CD14-positive monocyte (primary cell): ENCODE results near the gene CITED1. TPM values are rescaled to one million over a fixed set of nuclear protein-coding genes. Genes with fewer than 3 reads are reported as not detected.

Source experiments
- DNase-seq, 3 donors: peaks; one replicate each; pipeline ENCODE4 v3.0.0-alpha.2; 2011 to 2022
- H2AFZ ChIP-seq: 2 replicates; pipeline ENCODE4 v1.6.0; 2012; ENCODE audit warnings: mild to moderate bottlenecking, low read depth, low read length, inconsistent platforms; ENCODE audit not compliant: insufficient read depth, poor library complexity, severe bottlenecking
- H3K27ac ChIP-seq, 2 donors: 1 replicate in 1 of 2; 2 replicates in 1 of 2; pipeline ENCODE4 v1.5.1; 2012 to 2013; ENCODE audit warnings: low read length in 2 of 2, control low read depth in 1 of 2, inconsistent platforms in 1 of 2, low read depth in 1 of 2, mild to moderate bottlenecking in 1 of 2
- H3K27me3 ChIP-seq, 2 donors: one replicate each; pipeline versions ENCODE4 v1.6.0 to v1.6.1; 2011 to 2013; ENCODE audit warnings: low read length in 2 of 2; ENCODE audit not compliant: control insufficient read depth in 2 of 2, insufficient read depth in 2 of 2
- H3K36me3 ChIP-seq, 2 donors: replicated peaks in 1 of 2; 1 replicate in 1 of 2; 2 replicates in 1 of 2; pipeline versions ENCODE4 v1.5.1 to v1.6.1; 2012 to 2013; ENCODE audit warnings: low read length in 2 of 2, control low read depth in 1 of 2, inconsistent platforms in 1 of 2, mild to moderate bottlenecking in 1 of 2; ENCODE audit not compliant: insufficient read depth in 2 of 2, control insufficient read depth in 1 of 2
- H3K4me1 ChIP-seq, 2 donors: 1 replicate in 1 of 2; 2 replicates in 1 of 2; pipeline versions ENCODE4 v1.5.1 to v1.6.1; 2012 to 2013; ENCODE audit warnings: low read length in 2 of 2, control low read depth in 1 of 2, inconsistent platforms in 1 of 2, mild to moderate bottlenecking in 1 of 2, moderate library complexity in 1 of 2; ENCODE audit not compliant: insufficient read depth in 2 of 2, control insufficient read depth in 1 of 2
- H3K4me2 ChIP-seq: replicated peaks from 2 replicates; pipeline ENCODE3; 2012; ENCODE audit warnings: low read length, moderate library complexity, mild to moderate bottlenecking; ENCODE audit not compliant: poor library complexity, severe bottlenecking; ENCODE audit errors: extremely low read depth
- H3K4me3 ChIP-seq, 3 experiments: fragments of 200-600 bp in 1 of 3; sonication (generic) in 1 of 3; replicated peaks in 1 of 3; 1 replicate in 2 of 3; 2 replicates in 1 of 3; pipeline ENCODE4 v1.5.1; 2011 to 2013; ENCODE audit warnings: low read length in 3 of 3, mild to moderate bottlenecking in 3 of 3, control low read depth in 2 of 3, low read depth in 2 of 3, inconsistent platforms in 1 of 3, moderate library complexity in 1 of 3
- H3K79me2 ChIP-seq: 2 replicates; pipeline ENCODE4 v1.6.0; 2012; ENCODE audit warnings: mild to moderate bottlenecking, control low read depth, inconsistent platforms, low read length, moderate library complexity; ENCODE audit not compliant: insufficient read depth
- H3K9ac ChIP-seq: 2 replicates; pipeline ENCODE4 v1.6.0; 2017; ENCODE audit warnings: low read length, mild to moderate bottlenecking; ENCODE audit not compliant: insufficient read depth, poor library complexity, severe bottlenecking
- H3K9me3 ChIP-seq, 2 donors: replicated peaks in 1 of 2; 1 replicate in 1 of 2; 2 replicates in 1 of 2; pipeline versions ENCODE4 v1.5.1 to v1.6.1; 2012 to 2013; ENCODE audit warnings: low read length in 2 of 2, control low read depth in 1 of 2; ENCODE audit not compliant: control insufficient read depth in 1 of 2, insufficient read depth in 1 of 2
- H4K20me1 ChIP-seq: 2 replicates; pipeline ENCODE4 v1.6.0; 2012; ENCODE audit warnings: mild to moderate bottlenecking, low read length, control low read depth, moderate library complexity; ENCODE audit not compliant: insufficient read depth
- H3K27ac Mint-ChIP-seq, 7 donors: one replicate each; pipeline ENCODE4 v1.8.0; 2020; ENCODE audit warnings: mild to moderate bottlenecking in 7 of 7, mixed read lengths in 7 of 7, moderate library complexity in 6 of 7, inconsistent platforms in 2 of 7
- H3K27me3 Mint-ChIP-seq, 3 donors: one replicate each; pipeline ENCODE4 v1.8.0; 2021 to 2022; ENCODE audit warnings: low read depth in 3 of 3, mild to moderate bottlenecking in 3 of 3, mixed read lengths in 3 of 3, moderate library complexity in 3 of 3, inconsistent platforms in 1 of 3
- H3K36me3 Mint-ChIP-seq, 2 donors: one replicate each; pipeline ENCODE4 v1.8.0; 2020; ENCODE audit warnings: mixed read lengths in 2 of 2, inconsistent platforms in 1 of 2, mild to moderate bottlenecking in 1 of 2
- H3K4me1 Mint-ChIP-seq: one replicate; pipeline ENCODE4 v1.8.0; 2020; ENCODE audit warnings: mild to moderate bottlenecking, mixed read lengths
- H3K4me3 Mint-ChIP-seq, 2 donors: one replicate each; pipeline ENCODE4 v1.8.0; 2020; ENCODE audit warnings: mild to moderate bottlenecking in 2 of 2, mixed read lengths in 2 of 2, moderate library complexity in 1 of 2
- H3K9me3 Mint-ChIP-seq, 7 donors: one replicate each; pipeline ENCODE4 v1.8.0; 2020 to 2022; ENCODE audit warnings: mixed read lengths in 7 of 7, mild to moderate bottlenecking in 6 of 7, moderate library complexity in 6 of 7, inconsistent platforms in 2 of 7
- WGBS: methylation state at CpG from one replicate; pipeline ENCODE4 v1.1.5; 2013; ENCODE audit warnings: missing lambda C conversion rate; ENCODE audit not compliant: insufficient coverage; 5-methylcytosine and 5-hydroxymethylcytosine counted together
- intact Hi-C, 2 donors: fragments of 100-400 bp; cut with micrococcal nuclease; formaldehyde crosslinking; loops; one replicate each; pipeline versions ENCODE4 v1.15.0 to v1.15.1; 2023
- polyA plus RNA-seq, 3 donors: library from polyadenylated mRNA; depleted of rRNA in 1 of 3; unstranded in 2 of 3; stranded (reverse) in 1 of 3; fragments of 300-500 nt in 2 of 3; fragments of >200 nt in 1 of 3; fragmentation: Illumina TruSeq in 2 of 3; gene quantifications; 1 replicate in 2 of 3; 2 replicates in 1 of 3; pipeline ENCODE4 v1.2.3, GENCODE V29; 2012 to 2021
- TF ChIP-seq, protein P1 (sequence below): fragments of 200-600 bp; IDR thresholded peaks from one replicate; pipeline ENCODE4 v1.8.0; 2022; ENCODE audit warnings: antibody characterized with exemption, mild to moderate bottlenecking

CITED1 gene
- polyA plus RNA-seq, 3 donors: 0.36 TPM; not detected in 2

DNA sequence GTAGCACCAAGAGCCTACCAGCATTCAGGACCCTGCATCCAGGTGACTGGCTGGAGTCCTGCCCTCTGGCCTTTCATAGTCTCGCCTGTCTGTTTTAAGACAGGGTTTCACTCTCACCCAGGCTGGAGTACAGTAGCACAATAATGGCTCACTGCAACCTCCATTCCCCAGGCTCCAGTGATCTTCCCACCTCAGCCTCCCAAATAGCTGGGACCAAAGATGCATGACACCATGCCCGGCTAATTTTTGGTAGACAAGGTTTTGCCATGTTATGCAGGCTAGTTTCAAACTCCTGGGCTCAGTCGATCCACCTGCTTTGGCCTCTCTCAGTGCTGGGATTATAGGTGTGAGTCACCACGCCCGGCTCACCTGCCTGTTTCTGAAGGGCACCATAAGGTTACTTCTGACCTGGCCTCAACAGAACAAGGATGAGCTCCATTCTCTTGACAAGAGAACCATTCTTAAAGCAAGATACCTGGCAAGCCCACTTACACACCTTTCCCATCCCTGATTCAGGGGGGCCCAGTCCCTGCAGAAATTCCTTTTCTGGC is 35.3 kb downstream of the CITED1 start:
- Mint-ChIP-seq H3K36me3 (peaks cover 57 to 89% of the 10 kb centered on the region in 2 donors), H3K4me3 (no peak overlapping the region), H3K27me3 (no peaks in the 10 kb centered on the region), H3K27ac (peak overlapping the region in 3 of 7 donors; percentile 36 to 50 (median 50)), H3K9me3 (no peaks in the 10 kb centered on the region), H3K4me1 (peaks cover 9% of the 10 kb centered on the region)
- Histone ChIP-seq H3K36me3 (peaks cover 58 to 85% of the 10 kb centered on the region in 2 donors), H3K4me3 (no peak overlapping the region), H4K20me1 (peaks cover 36% of the 10 kb centered on the region), H3K9ac (no peak overlapping the region), H3K27ac (no peak overlapping the region), H3K79me2 (peaks cover 14% of the 10 kb centered on the region), H3K4me2 (no peak overlapping the region), H2AFZ (no peak overlapping the region), H3K9me3 (no peaks in the 10 kb centered on the region), H3K27me3 (no peaks in the 10 kb centered on the region), H3K4me1 (peaks cover 0 to 2% of the 10 kb centered on the region in 2 donors)
- WGBS: no CpG with 5 or more reads among the region's 5 CpGs
- TF ChIP-seq, protein P1, sequence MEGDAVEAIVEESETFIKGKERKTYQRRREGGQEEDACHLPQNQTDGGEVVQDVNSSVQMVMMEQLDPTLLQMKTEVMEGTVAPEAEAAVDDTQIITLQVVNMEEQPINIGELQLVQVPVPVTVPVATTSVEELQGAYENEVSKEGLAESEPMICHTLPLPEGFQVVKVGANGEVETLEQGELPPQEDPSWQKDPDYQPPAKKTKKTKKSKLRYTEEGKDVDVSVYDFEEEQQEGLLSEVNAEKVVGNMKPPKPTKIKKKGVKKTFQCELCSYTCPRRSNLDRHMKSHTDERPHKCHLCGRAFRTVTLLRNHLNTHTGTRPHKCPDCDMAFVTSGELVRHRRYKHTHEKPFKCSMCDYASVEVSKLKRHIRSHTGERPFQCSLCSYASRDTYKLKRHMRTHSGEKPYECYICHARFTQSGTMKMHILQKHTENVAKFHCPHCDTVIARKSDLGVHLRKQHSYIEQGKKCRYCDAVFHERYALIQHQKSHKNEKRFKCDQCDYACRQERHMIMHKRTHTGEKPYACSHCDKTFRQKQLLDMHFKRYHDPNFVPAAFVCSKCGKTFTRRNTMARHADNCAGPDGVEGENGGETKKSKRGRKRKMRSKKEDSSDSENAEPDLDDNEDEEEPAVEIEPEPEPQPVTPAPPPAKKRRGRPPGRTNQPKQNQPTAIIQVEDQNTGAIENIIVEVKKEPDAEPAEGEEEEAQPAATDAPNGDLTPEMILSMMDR: no peak
- DNase-seq: no peak
- intact Hi-C loops: no loop called here

DNA sequence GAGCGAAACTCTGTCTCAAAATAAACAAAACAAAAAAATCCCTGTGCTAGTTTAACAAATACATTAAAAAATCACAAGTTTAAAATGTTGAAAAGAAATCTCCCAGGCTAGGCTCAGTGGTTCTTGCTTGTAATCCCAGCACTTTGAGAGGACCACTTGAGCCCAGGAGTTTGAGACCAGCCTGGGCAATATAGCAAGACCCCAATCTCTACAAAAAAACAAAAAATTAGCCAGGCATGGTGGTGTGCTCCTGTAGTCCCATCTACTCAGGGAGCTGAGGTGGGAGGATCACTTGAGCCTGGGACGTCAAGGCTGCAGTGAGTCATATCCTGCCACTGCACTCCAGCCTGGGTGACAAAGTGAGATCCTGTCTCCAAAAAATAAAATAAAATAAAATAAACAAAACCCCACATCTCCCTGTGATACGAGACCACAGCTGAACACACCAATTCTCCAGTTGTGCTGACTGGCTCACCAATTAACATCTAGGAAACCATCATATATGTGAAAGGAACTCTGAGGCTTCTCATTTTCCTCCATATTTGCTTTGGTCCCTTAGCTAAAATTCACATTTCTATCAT is 36.0 kb downstream of the CITED1 start:
- Mint-ChIP-seq H3K27me3 (no peaks in the 10 kb centered on the region), H3K36me3 (peaks cover 51 to 83% of the 10 kb centered on the region in 2 donors), H3K27ac (peak overlapping the region in 3 of 7 donors; percentile 10 to 64 (median 50)), H3K4me3 (no peak overlapping the region), H3K4me1 (peaks cover 5% of the 10 kb centered on the region), H3K9me3 (no peaks in the 10 kb centered on the region)
- TF ChIP-seq, protein P1: no peak
- H3K9ac ChIP-seq: no peak overlapping the region
- peaks cover 36% of the 10 kb centered on the region for H4K20me1 ChIP-seq
- H3K79me2 ChIP-seq: peaks cover 9% of the 10 kb centered on the region
- H3K36me3 ChIP-seq: peaks cover 52 to 78% of the 10 kb centered on the region in 2 donors
- H3K4me1 ChIP-seq: no peaks in the 10 kb centered on the region
- no peaks in the 10 kb centered on the region for H3K27me3 ChIP-seq
- H3K9me3 ChIP-seq: no peaks in the 10 kb centered on the region
- no peak overlapping the region for H3K4me2 ChIP-seq
- no peak overlapping the region for H2AFZ ChIP-seq
- H3K4me3 ChIP-seq: no peak overlapping the region
- no peak for DNase-seq
- WGBS: no CpG with 5 or more reads among the region's 3 CpGs
- H3K27ac ChIP-seq: no peak overlapping the region
- intact Hi-C loops: no loop called here
